Endodermal cell (in vitro differentiated cells): ENCODE data around the gene BRI3BP. TPM values are rescaled to one million over a fixed set of nuclear protein-coding genes. Genes with fewer than 3 reads are reported as not detected.

Source experiments
- DNase-seq: peaks from one replicate; pipeline ENCODE4 v3.0.0-alpha.2; 2017
- H3K27ac ChIP-seq: 2 replicates; pipeline ENCODE4 v1.5.1; 2013; ENCODE audit warnings: mild to moderate bottlenecking, low read depth, low read length, moderate library complexity
- H3K27me3 ChIP-seq: 2 replicates; pipeline ENCODE4 v1.6.1; 2013; ENCODE audit warnings: mild to moderate bottlenecking, low read length, moderate library complexity; ENCODE audit not compliant: insufficient read depth, control insufficient read depth, poor library complexity, severe bottlenecking
- H3K36me3 ChIP-seq: 2 replicates; pipeline ENCODE4 v1.7.0; 2013; ENCODE audit warnings: mild to moderate bottlenecking, low read length, moderate library complexity; ENCODE audit not compliant: control insufficient read depth, insufficient read depth
- H3K4me1 ChIP-seq: one replicate; pipeline ENCODE4 v1.7.0; 2013; ENCODE audit warnings: low read length; ENCODE audit not compliant: control insufficient read depth, insufficient read depth
- H3K4me3 ChIP-seq: 2 replicates; pipeline ENCODE4 v1.5.1; 2013; ENCODE audit warnings: mild to moderate bottlenecking, low read length, moderate library complexity
- H3K9ac ChIP-seq: 2 replicates; pipeline ENCODE4 v1.6.1; 2013; ENCODE audit warnings: mild to moderate bottlenecking, low read length, moderate library complexity; ENCODE audit not compliant: poor library complexity, severe bottlenecking; ENCODE audit errors: extremely low read depth
- H3K9me3 ChIP-seq: 2 replicates; pipeline ENCODE4 v1.6.1; 2013; ENCODE audit warnings: mild to moderate bottlenecking, low read length, moderate library complexity; ENCODE audit not compliant: control insufficient read depth
- H3K27ac Mint-ChIP-seq: 2 replicates; pipeline ENCODE4 v1.8.0; 2020; ENCODE audit warnings: mixed read lengths
- H3K27me3 Mint-ChIP-seq: 2 replicates; pipeline ENCODE4 v1.8.0; 2021; ENCODE audit warnings: mild to moderate bottlenecking, mixed read lengths; ENCODE audit not compliant: insufficient read depth
- H3K36me3 Mint-ChIP-seq: 2 replicates; pipeline ENCODE4 v1.8.0; 2020; ENCODE audit warnings: low read depth, mixed read lengths
- H3K4me1 Mint-ChIP-seq: 2 replicates; pipeline ENCODE4 v1.8.0; 2020; ENCODE audit warnings: mixed read lengths
- H3K4me3 Mint-ChIP-seq: 2 replicates; pipeline ENCODE4 v1.8.0; 2020; ENCODE audit warnings: mild to moderate bottlenecking, moderate library complexity, mixed read lengths
- H3K9me3 Mint-ChIP-seq: 2 replicates; pipeline ENCODE4 v1.8.0; 2020; ENCODE audit warnings: mild to moderate bottlenecking, mixed read lengths
- CTCF ChIP-seq: fragments of 200-600 bp; sonication (generic); conservative IDR thresholded peaks from 2 replicates; pipeline ENCODE4 v1.5.0; 2021; ENCODE audit warnings: antibody characterized with exemption, mild to moderate bottlenecking
- WGBS, 2 experiments: methylation state at CpG; one replicate each; pipeline versions ENCODE4 v1.1.5 to v1.1.7; 2013; ENCODE audit warnings: missing lambda C conversion rate in 2 of 2, mixed read lengths in 1 of 2; ENCODE audit not compliant: insufficient coverage in 1 of 2, insufficient read length in 1 of 2; 5-methylcytosine and 5-hydroxymethylcytosine counted together
- total RNA-seq, 2 donors: library from RNA; stranded (reverse); fragmentation: NEBNext Ultra II Directional in 1 of 2; extraction: Animal tissue kit (Norgen Biotek cat#: 25700) in 1 of 2; gene quantifications; 2 replicates in 1 of 2; 3 replicates in 1 of 2; pipeline ENCODE4 v1.2.1, GENCODE V29; 2021

BRI3BP gene
- total RNA-seq, 2 donors from 2014 or later: 10.5 to 16.0 TPM

GRCh38 chr12:124963211-124963610 lies 30.2 kb upstream of the BRI3BP start:
- DNase-seq: no peak
- Histone ChIP-seq H3K36me3 (peaks cover 33% of the 10 kb centered on the region), H3K9me3 (no peaks in the 10 kb centered on the region), H3K27ac (no peak overlapping the region), H3K9ac (no peak overlapping the region), H3K4me1 (no peaks in the 10 kb centered on the region), H3K4me3 (no peak overlapping the region), H3K27me3 (no peaks in the 10 kb centered on the region)
- Mint-ChIP-seq H3K27me3 (no peaks in the 10 kb centered on the region), H3K4me1 (no peaks in the 10 kb centered on the region), H3K27ac (no peak overlapping the region), H3K9me3 (no peaks in the 10 kb centered on the region), H3K36me3 (peaks cover 53% of the 10 kb centered on the region), H3K4me3 (no peak overlapping the region)
- TF ChIP-seq CTCF: no peak
- WGBS, 2 experiments: 94 to 100% methylated on average over 4 to 8 of the region's 8 CpGs

- Mint-ChIP-seq H3K9me3 (no peaks in the 10 kb centered on the region), H3K27ac (no peak overlapping the region)
These were observed 29.2 kb upstream of the BRI3BP start for GRCh38 chr12:124964251-124964650.

GRCh38 chr12:124964836-124965462 lies 28.5 kb upstream of the BRI3BP start:
- Histone ChIP-seq H3K36me3 (peaks cover 31% of the 10 kb centered on the region), H3K9me3 (no peaks in the 10 kb centered on the region), H3K27ac (no peak overlapping the region), H3K4me3 (no peak overlapping the region), H3K27me3 (no peaks in the 10 kb centered on the region), H3K9ac (no peak overlapping the region), H3K4me1 (no peaks in the 10 kb centered on the region)
- Mint-ChIP-seq H3K9me3 (no peaks in the 10 kb centered on the region), H3K27me3 (no peaks in the 10 kb centered on the region), H3K4me1 (no peaks in the 10 kb centered on the region), H3K27ac (no peak overlapping the region), H3K36me3 (peaks cover 50% of the 10 kb centered on the region), H3K4me3 (no peak overlapping the region)
- no peak for DNase-seq
- no peak for TF ChIP-seq CTCF
- WGBS, 2 experiments: 89 to 93% methylated on average over 6 to 15 of the region's 15 CpGs

More at GRCh38 chr12:124964251-124964650, 29.2 kb upstream of the BRI3BP start:
- DNase-seq: no peak
- Mint-ChIP-seq H3K4me1 (no peaks in the 10 kb centered on the region), H3K36me3 (peaks cover 50% of the 10 kb centered on the region), H3K27me3 (no peaks in the 10 kb centered on the region), H3K4me3 (no peak overlapping the region)
- no peak overlapping the region for H3K27ac ChIP-seq
- H3K27me3 ChIP-seq: no peaks in the 10 kb centered on the region
- H3K9ac ChIP-seq: no peak overlapping the region
- no peak for TF ChIP-seq CTCF
- H3K4me1 ChIP-seq: no peaks in the 10 kb centered on the region
- 92 to 93% methylated on average over 17 to 22 of the region's 22 CpGs for WGBS, 2 experiments
- no peak overlapping the region for H3K4me3 ChIP-seq
- H3K36me3 ChIP-seq: peaks cover 32% of the 10 kb centered on the region
- H3K9me3 ChIP-seq: no peaks in the 10 kb centered on the region
